Measurements from ENCODE around the gene PRR9. TPM values are rescaled to one million over a fixed set of nuclear protein-coding genes. Genes with fewer than 3 reads are reported as not detected.
A peak's percentile ranks its signal among the peaks of the same experiment; 100 is the strongest.

Gene PRR9
- total RNA-seq, 1 experiment from 2014 or later: not detected

GRCh38 chr1:153262070-153262366, 44.6 kb downstream of the PRR9 start:
- Histone ChIP-seq H3K79me2 (ENCODE audit: low read depth) (no peaks in the 10 kb centered on the region), H3K4me1 (replicated peaks; ENCODE audit: insufficient read depth) (no peaks in the 10 kb centered on the region), H3K4me2 (no peak overlapping the region), H3K36me3 (ENCODE audit: low read depth) (no peaks in the 10 kb centered on the region), H3K4me3 (no peak overlapping the region), H3K9me2 (ENCODE audit: insufficient read depth) (no peaks in the 10 kb centered on the region), H3K27ac (no peak overlapping the region), H3F3A (ENCODE audit: insufficient read depth, low read depth) (no peaks in the 10 kb centered on the region), H2AFZ (no peak overlapping the region), H3K27me3 (ENCODE audit: insufficient read depth, low read depth) (peaks cover 46% of the 10 kb centered on the region), H3K9me3 (ENCODE audit: insufficient read depth, low read depth) (no peaks in the 10 kb centered on the region), H4K20me1 (ENCODE audit: insufficient read depth) (no peaks in the 10 kb centered on the region)
- ChIA-PET POLR2A (ENCODE audit: unreplicated experiment) (no interaction called here), CTCF (no interaction called here)
- TF ChIP-seq EZH2 (IDR thresholded peaks at IDR 0.05; ENCODE audit: low read depth): no peak
- TF ChIP-seq CTCF (conservative IDR thresholded peaks at IDR 0.05): no peak
- BruUV-seq (replicated peaks): no TSS peak
- intact Hi-C loops (cut with micrococcal nuclease; ENCODE audit: unreplicated experiment): no loop called here
- DNase-seq: no peak

GRCh38 chr1:153262462-153263157, 45.2 kb downstream of the PRR9 start:
- H3K4me2 ChIP-seq: no peak overlapping the region
- TF ChIP-seq CTCF (conservative IDR thresholded peaks at IDR 0.05) (no peak), EZH2 (IDR thresholded peaks at IDR 0.05; ENCODE audit: low read depth) (no peak)
- no peaks in the 10 kb centered on the region for H4K20me1 ChIP-seq (ENCODE audit: insufficient read depth)
- H2AFZ ChIP-seq: no peak overlapping the region
- ChIA-PET CTCF (no interaction called here), POLR2A (ENCODE audit: unreplicated experiment) (no interaction called here)
- H3K27ac ChIP-seq: no peak overlapping the region
- intact Hi-C loops (cut with micrococcal nuclease; ENCODE audit: unreplicated experiment): no loop called here
- H3K79me2 ChIP-seq (ENCODE audit: low read depth): no peaks in the 10 kb centered on the region
- H3K4me3 ChIP-seq: no peak overlapping the region
- no peaks in the 10 kb centered on the region for H3K36me3 ChIP-seq (ENCODE audit: low read depth)
- BruUV-seq (replicated peaks): no TSS peak
- H3K27me3 ChIP-seq (ENCODE audit: insufficient read depth, low read depth): peaks cover 46% of the 10 kb centered on the region
- no peaks in the 10 kb centered on the region for H3K4me1 ChIP-seq (replicated peaks; ENCODE audit: insufficient read depth)
- H3K9me2 ChIP-seq (ENCODE audit: insufficient read depth): no peaks in the 10 kb centered on the region
- no peaks in the 10 kb centered on the region for H3K9me3 ChIP-seq (ENCODE audit: insufficient read depth, low read depth)
- no peaks in the 10 kb centered on the region for H3F3A ChIP-seq (ENCODE audit: insufficient read depth, low read depth)
- no peak for DNase-seq

- no TSS peak for BruUV-seq (replicated peaks)
- no peak for TF ChIP-seq EZH2 (IDR thresholded peaks at IDR 0.05; ENCODE audit: low read depth)
- TF ChIP-seq CTCF (conservative IDR thresholded peaks at IDR 0.05): peak; percentile 25; the same call in 1 of the 2 replicates
- Histone ChIP-seq H3K36me3 (ENCODE audit: low read depth) (no peaks in the 10 kb centered on the region), H4K20me1 (ENCODE audit: insufficient read depth) (no peaks in the 10 kb centered on the region), H3K4me1 (replicated peaks; ENCODE audit: insufficient read depth) (no peaks in the 10 kb centered on the region), H3K4me3 (no peak overlapping the region), H3K79me2 (ENCODE audit: low read depth) (no peaks in the 10 kb centered on the region), H3K9me2 (ENCODE audit: insufficient read depth) (no peaks in the 10 kb centered on the region), H3K9me3 (ENCODE audit: insufficient read depth, low read depth) (no peaks in the 10 kb centered on the region), H2AFZ (no peak overlapping the region), H3K27me3 (ENCODE audit: insufficient read depth, low read depth) (peaks cover 27% of the 10 kb centered on the region), H3K27ac (no peak overlapping the region), H3F3A (ENCODE audit: insufficient read depth, low read depth) (no peaks in the 10 kb centered on the region), H3K4me2 (no peak overlapping the region)
- intact Hi-C loops (cut with micrococcal nuclease; ENCODE audit: unreplicated experiment): no loop called here
- ChIA-PET POLR2A (ENCODE audit: unreplicated experiment) (no interaction called here), CTCF (no interaction called here)
- DNase-seq: no peak
These were observed 48.1 kb downstream of the PRR9 start for GRCh38 chr1:153265457-153265856.

Other genes starting within 250 kb of the PRR9 start
- not detected in 2 replicates for gene SPRR4, start 246.9 kb upstream of the PRR9 start, total RNA-seq (2021)
- not detected in 2 replicates for gene SPRR1A, start 233.5 kb upstream of the PRR9 start, total RNA-seq (2021)
- gene SPRR3, start 215.8 kb upstream of the PRR9 start, total RNA-seq (2021): 0.57 TPM in 1 of 2 replicates, not detected in the other
- not detected in 2 replicates for gene SPRR1B, start 186.4 kb upstream of the PRR9 start, total RNA-seq (2021)
- not detected in 2 replicates for gene SPRR2D, start 176.5 kb upstream of the PRR9 start, total RNA-seq (2021)
- not detected in 2 replicates for gene SPRR2A, start 160.1 kb upstream of the PRR9 start, total RNA-seq (2021)
- not detected in 2 replicates for gene SPRR2B, start 146.0 kb upstream of the PRR9 start, total RNA-seq (2021)
- gene SPRR2E, start 123.1 kb upstream of the PRR9 start, total RNA-seq (2021): not detected in 2 replicates
- gene SPRR2F, start 104.1 kb upstream of the PRR9 start, total RNA-seq (2021): not detected in 2 replicates
- gene SPRR2G, start 66.7 kb upstream of the PRR9 start, total RNA-seq (2021): not detected in 2 replicates
- not detected in 2 replicates for gene LELP1, start 14.2 kb upstream of the PRR9 start, total RNA-seq (2021)
- gene LORICRIN, start 42.1 kb downstream of the PRR9 start, total RNA-seq (2021): not detected in 2 replicates
- not detected in 2 replicates for gene PGLYRP3, start 95.4 kb downstream of the PRR9 start, total RNA-seq (2021)
- not detected in 2 replicates for gene PGLYRP4, start 131.3 kb downstream of the PRR9 start, total RNA-seq (2021)
- gene S100A9, start 140.3 kb downstream of the PRR9 start, total RNA-seq (2021): 2.1 and 4.3 TPM in 2 replicates
- gene S100A12, start 158.0 kb downstream of the PRR9 start, total RNA-seq (2021): not detected in 2 replicates
- not detected in 2 replicates for gene S100A8, start 173.5 kb downstream of the PRR9 start, total RNA-seq (2021)
- gene S100A7A, start 198.9 kb downstream of the PRR9 start, total RNA-seq (2021): not detected in 2 replicates
- not detected in 2 replicates for gene S100A7, start 243.1 kb downstream of the PRR9 start, total RNA-seq (2021)

Data from PC-9 (cell line).